NCI-H524 (cell line): ENCODE measurements around the gene STAM.
"Not testable (repeated sequence)": the region's sequence is repeated elsewhere in the genome, so short reads cannot be mapped to it uniquely, and the experiment has no call there.

Source experiments
- DNase-seq, 2 experiments: peaks; one replicate each; lab custom pipeline; 2025; lab: John Stamatoyannopoulos, UW

Gene STAM

DNA sequence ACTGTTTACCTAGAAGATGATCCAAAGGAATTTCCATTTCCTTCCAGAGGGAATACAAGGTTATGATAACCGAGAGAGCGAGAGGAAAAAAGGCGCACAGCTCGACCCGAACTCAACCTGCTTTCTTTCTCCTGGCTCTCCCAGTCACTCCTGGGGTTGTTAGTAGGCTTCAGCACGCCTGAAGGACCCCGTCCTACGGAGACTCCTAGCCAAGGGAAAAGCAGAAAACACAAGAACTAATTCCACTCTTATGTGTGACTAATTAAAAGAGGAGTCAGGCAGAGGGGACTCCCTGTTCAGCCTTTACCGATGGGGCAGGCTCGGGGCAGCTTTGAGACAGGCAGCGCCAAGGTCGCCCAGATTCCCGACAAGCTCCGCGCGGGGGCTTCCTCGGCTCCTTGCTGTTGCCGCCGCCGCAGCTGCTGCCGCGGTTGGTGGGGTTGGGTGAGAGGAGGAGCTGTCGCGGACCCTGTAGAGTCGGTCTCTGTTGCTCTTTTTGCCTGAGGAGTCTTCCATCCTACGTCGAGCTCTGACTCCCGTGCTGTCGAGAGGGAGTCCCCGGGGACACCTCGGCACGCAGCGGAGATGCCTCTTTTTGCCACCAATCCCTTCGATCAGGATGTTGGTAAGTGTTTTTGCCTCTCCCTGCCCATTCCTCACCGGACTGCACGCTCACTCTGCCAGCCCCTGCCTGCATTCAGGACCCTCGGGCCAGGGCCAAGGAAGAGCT, at the start of gene STAM:
STAM (plus strand) TSS at position 397 of the 730 bp plus-strand sequence; CDS start at position 586, 189 bp downstream.
- DNase-seq: peak; percentile 48 to 78

DNA sequence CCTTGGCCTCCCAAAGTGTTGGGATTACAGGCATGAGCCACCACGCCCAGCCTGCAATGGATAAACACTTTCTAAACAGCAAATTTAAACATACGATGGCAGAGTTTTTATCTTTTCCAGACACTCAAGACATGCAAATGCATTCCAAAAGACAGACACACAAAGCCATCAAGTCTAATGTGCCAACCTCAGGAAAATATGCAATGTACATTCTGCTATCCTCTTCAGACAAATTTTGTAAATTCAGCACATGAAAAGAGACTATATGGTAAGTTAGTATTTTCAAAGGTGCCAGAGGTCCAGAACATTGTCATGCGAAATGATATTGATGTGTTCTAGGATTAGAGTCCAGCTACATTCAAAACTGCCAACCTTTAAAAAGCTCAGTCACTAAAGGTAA, 46.6 kb upstream of the STAM start:
- DNase-seq: no peak

DNA sequence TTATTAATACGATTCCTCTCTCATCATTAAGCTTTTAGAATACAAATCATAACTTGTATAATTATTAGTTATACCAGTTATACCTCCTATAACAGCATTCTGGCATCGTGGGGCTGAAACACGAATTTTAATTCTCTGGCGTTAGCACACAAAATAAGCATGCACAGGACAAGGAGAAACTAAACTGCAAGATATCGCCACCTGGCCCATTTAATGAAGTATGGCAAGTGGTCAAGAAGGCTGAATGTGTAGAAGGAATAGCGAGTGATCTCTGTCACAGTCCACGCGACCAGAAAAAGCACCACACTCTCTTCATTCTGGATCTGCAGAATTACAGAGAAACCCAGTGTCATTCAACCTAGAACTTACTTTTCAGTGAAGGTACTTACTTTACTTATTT, 44.9 kb upstream of the STAM start:
- DNase-seq: peak in 1 of 2 experiments; percentile 13

DNA sequence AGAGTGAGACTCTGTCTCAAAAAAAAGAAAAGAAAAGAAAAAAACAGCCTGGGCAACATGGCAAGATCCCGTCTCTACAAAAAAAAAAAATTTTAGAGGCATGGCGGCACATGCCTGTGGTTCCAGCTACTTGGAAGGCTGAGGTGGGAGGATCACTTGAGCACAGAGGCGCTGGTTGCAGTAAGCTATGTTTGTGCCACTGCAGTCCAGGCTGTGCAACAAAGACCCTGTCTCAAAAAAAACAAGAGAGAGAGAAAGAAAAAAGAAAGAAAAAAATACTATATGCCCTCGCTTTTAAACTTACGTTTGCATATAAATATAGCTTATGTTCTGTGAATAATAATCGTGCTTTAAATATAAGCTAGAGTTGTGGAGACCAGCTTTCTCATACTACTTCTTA, 38.0 kb upstream of the STAM start:
- no peak for DNase-seq

DNA sequence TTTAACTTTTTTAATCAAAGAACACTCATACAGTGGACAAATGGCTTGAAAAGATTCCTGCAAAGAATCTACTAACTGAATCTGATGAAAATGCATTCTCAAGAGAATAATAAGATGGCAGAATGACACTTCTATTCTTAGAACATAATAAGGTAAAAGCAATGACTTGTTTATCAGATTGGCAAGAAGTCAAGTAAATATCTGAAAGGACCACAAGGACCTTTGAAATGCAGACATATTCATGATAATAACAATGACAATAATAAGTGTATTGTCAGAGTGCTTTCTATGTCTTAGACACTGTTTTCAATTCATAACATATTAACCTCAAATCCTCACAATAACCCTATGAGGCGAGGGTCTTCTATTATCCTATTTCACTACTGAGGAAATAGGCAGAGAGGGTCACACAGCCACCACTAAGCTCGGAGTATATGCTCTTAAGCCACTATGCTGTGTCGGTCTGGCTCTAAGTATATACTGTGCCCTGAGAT, 37.4 kb upstream of the STAM start:
- no peak for DNase-seq

DNA sequence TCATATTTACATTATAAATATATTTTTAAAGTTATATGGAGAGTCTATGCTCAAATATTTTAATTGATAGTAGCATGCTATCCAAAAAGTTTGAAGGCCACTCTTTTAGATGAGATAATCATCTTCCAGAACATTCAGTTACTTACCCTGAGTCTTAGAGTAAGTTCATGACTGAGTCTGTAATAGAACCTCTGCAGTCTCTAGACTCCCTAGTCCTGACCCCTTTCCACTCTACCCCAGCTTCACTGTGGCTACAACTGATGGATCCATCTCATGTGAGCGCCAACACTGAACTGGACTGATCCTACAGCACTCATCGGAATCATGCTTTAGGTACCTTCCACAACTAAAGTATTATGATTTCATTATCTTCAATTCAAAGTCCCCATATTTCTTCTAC, 36.9 kb upstream of the STAM start:
- no peak for DNase-seq

DNA sequence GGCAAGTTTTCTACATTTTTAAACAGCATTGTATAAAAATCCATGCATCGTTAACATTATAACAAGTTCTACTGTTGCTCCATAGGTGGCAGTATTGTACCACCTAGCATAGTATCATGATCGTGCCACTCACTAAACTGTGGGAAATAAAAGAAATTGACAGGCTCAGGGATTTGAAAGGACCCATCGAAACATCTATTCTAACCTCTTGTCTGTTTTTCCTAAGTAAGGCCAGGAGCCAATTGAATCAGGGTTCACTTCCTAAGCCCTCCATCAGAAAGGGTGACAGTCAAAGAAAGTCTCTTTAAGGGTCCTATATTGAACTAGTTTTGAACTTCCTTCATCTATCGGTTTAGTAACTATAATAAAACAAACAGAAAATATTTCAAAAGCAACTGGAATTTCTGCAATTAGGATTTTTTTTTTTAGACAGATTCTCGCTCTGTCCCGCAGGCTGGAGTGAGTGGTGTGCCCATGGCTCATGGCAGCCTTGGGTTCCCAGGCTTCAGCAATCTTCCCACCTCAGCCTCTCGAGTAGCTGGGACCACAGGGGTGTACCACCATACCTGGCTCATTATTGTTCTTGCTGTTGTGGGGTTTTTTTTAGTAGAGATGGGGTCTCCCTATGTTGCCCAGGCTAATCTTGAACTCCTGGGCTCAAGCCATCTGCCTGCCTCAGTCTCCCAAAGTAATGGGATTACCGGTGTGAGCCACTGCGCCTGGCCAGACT, 36.2 kb upstream of the STAM start:
- DNase-seq: peak in 1 of 2 experiments; percentile 39

DNA sequence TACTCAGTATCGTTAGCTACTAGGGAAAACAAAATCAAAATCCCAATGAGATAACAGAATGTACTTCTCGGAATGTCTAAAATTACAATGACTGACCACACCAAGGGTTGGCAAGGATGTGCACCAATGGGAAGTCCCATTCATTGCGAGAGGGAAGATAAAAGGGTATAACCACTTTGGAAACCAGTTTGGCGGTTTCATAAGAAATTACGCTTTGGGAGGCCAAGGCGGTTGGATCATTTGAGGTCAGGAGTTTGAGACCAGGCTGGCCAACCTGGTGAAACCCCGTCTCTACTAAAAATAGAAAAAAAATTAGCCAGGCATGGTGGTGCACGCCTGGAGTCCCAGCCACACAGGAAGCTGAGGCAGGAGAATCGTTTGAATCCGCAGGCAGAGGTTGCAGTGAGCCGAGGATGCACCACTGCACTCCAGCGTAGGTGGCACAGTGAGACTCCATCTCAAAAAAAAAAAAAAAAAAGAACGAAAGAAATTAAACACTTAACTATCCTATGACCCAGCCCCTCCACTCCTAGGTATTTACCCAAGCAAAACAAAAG, 34.4 kb upstream of the STAM start:
- no peak for DNase-seq

DNA sequence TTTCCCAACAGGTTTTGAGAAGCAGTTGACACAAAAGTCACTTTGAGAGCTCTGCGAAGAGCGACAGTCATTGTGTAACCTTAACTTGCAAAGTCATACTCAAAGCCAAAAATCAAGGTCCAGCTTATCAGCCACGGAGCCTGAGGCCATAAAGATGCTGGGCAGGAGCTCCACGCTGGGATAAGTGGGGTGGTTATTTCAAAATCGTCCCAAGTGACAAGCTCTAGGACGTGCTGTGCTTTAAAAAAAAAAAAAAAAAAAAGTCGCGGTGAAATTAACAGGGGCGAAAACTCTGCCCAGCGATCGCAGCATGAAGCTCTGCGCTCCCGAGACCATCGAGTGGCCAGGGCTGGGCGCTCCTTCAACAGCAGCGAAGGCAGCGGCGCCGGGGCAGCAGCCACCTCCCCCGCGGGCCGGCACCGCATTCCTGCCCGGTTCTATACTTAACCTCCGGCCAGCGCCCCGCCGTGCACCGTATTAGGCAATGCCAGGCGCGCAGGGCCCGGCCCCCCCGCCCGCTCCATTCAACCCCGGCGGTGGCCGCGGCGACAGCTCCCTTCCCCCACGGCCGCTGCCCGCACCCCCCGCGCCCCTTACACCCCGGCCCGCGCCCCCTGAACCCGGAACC, 27.4 kb upstream of the STAM start:
- no peak for DNase-seq

DNA sequence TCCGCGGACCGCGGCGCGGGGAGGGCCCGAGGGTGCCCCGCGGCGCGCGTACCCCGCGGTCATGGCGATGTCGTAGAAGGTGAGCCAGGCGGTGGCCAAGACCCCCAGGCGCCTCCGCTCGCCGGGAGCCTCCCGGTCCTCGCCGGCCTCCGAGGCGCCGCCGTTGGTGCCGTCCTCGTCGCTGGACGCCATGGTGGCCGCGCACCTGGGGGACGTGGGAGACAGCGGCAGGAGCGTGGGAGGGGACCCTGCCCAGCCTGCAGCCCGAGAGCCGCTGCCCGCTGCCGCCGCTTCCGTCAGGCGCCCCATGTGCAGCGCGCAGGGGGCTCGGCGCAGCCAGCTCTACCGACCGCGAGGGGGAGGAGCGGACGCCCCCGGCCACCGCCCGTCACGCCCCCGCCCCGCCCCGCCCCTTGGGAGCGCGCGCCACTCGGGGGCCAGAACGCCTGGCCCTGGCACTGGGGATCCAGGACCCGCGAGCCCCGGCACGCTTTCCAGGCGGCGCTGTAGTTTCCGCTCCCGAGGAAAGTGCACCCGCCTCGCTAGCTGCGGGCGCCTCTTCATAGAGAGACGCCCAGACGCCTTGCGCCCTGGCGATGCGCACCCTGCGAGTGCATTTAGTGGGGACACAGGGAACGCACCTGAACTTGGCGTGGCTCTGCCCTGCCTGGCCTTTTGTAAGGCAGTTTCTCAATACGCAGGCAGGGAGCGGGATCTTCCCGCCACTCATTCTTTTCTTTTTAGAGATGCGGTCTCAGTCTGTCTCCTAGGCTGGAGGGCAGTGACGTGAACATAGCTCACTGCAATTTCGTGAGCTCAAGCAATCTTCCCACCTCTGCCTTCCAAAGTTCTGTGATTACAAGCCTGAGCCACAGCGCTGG, 26.7 kb upstream of the STAM start, which contains the start of gene HACD1:
HACD1 (minus strand) TSS at position 344 of the 881 bp plus-strand sequence; CDS start at position 309, 35 bp downstream.
- peak; percentile 12 to 68 for DNase-seq

DNA sequence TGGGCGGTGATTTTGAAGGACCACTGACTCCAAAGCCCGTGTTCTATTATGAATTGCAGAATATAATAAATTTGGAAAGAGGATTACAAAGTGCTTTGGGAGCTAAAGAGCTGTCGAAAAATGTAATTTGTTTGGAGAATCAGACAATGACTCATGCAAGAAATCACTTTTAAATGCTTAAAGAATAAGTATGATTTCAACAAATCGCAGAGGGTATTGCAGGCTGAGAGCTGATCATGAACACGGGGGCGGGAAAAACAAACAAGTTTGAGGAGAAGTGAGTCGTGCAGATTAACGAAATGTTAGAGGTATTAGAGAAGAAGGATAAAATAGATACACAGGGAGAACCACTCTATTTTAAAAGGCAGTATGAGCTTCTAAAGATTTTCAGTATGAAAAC, 21.9 kb upstream of the STAM start:
- DNase-seq: no peak

DNA sequence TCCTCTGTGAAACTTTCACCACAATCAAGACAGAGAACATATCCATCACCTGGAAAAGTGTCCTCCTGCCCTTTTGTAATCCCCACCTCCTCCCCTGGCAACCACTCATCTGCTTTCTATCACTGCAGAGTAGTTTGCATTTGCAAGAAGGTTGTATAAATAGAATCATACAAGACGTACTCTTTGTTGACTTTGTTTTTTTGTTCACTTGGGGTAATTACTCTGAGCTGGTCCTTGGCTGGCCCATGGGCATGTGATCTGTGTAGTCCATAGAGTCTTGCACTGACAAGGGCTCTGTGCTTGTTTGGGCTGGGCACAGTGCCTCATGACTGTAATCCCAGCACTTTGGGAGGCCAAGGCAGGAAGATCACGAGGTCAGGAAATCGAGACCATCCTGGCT, 19.0 kb upstream of the STAM start:
- no peak for DNase-seq

DNA sequence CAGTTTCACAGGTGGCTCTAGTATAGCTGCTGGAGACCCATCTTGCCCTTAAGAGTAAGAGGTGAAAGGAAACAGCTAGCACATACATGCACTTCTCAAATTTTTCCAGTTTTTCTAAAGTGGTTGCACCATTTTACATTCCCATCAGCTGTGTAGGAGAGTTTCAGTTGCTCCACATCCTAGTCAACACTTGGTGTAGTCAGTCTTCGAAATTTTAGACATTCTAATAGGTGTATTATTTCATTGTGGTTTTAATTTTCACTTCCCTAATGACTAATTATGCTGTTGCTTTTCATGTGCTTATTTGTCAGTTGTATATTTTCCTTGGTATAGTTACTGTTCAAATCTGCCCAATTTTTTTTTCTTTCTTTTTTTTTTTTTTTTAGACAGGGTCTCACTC, 17.3 kb upstream of the STAM start:
- no peak for DNase-seq

DNA sequence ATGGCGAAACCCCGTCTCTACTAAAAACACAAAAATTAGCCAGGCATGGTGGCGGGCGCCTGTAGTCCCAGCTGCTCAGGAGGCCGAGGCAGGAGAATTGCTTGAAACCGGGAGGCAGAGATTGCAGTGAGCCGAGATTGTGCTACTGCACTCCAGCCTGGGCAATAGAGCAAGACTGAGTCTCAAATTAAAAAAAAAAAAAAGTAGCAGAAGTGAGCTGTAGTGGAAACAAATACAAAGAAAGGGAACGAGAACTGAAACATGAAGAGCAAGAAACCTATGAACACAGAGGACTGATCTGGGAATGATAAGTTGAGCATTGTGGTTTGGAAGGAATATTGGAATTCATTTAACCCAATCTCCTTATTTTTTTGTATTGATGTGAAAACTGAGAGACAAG, 11.4 kb upstream of the STAM start:
- not testable (repeated sequence) for DNase-seq

DNA sequence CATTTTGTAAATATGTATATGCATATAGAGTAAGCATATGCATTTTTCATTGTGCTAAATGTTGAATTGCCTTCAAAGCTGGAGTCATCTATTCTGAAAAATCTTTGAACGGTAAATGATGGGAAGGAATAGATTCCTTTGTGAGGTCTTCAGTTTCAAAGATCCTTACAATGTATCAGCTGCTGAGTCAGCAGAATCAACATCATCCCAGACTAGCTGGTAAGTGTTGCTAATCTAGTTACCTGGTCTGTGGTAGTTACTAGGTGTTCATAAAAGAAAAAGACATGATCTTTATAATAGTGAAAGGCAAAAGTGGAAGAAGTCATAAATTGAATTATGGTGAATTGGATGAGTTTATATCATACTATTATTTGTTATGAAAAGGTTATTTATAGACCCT, 10.6 kb upstream of the STAM start:
- DNase-seq: no peak

DNA sequence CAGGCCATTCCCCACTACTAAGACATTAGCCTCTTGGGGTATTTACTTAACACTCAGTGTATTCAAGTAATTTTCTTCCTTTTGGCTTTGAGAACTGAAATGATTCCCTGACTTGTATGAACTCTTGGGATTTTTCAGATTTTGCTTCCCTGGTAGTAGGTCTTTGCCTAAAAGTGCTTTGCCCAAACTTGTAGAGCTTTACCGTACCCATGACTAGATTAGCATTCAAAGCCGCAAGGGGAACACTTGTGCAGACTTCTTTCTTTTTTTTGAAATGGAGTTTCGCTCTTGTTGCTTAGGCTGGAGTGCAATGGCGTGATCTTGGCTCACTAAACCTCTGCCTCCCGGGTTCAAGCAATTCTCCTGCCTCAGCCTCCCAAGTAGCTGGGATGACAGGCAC, 6.1 kb upstream of the STAM start:
- DNase-seq: no peak

DNA sequence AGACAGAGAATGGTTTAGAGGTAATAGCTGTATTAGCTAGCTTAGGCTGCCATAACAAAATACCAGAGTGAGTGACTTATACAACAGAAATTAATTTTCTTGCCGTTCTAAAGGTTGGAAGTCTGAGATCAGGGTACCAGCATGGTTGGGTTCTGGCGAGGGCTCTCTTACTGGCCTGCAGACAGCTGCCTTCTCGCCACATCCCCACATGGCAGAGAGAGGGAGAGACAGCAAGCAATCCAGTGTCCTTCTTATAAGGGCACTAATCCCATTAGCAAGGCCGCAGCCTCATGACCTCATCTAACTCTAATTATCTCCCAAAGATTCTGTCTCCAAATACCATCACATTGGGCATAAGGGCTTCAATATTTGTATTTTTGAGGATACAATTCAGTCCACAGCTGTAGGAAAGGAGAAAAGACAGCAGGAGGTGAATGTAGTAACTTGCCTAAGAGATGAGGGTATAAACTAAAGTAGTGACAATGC, 3.6 kb upstream of the STAM start:
- DNase-seq: no peak

DNA sequence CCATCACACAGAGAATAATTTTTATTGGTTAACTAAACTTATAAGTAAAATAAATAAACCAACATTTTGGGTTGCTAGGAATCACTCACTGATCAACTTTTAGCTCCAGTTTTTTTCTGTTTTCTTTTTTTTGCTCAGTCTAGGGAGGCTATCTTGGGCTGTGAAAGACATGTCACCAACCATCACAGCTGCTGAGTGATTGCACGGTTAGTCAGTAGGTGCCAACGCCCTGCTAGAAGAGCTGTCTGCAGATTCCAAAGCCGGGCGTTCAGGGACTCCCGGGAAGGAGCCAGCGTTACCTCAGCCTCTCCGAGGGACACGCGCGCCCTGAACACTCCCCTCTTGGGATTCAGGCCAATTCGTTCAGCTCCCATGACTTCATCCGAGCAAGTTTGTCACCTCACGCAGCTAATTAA, 604 bp upstream of the STAM start:
- DNase-seq: peak in 1 of 2 experiments; percentile 33

DNA sequence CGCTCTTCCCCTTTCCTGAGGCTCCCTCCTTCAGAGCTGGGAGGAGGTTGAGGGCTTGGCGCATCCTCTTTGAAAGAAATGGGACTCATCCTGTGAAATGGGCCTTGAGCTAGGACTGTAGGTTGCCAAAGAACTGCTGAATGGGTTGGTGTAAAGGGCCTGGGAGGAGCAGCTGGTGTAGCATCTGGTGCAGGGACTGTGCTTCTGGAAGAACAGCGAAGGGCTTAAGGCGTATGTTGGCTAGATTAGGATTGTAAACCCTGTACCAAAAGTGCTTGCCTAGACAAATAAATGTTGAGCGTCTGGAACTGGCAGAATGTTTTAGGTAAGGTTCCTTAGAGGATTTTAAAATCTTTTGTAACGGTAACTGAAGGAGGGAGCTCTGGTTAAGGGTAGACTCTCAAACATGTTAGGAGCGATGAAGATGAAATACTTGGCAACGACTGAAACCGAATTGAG, 563 bp downstream of the STAM start:
- peak; percentile 63 to 79 for DNase-seq

DNA sequence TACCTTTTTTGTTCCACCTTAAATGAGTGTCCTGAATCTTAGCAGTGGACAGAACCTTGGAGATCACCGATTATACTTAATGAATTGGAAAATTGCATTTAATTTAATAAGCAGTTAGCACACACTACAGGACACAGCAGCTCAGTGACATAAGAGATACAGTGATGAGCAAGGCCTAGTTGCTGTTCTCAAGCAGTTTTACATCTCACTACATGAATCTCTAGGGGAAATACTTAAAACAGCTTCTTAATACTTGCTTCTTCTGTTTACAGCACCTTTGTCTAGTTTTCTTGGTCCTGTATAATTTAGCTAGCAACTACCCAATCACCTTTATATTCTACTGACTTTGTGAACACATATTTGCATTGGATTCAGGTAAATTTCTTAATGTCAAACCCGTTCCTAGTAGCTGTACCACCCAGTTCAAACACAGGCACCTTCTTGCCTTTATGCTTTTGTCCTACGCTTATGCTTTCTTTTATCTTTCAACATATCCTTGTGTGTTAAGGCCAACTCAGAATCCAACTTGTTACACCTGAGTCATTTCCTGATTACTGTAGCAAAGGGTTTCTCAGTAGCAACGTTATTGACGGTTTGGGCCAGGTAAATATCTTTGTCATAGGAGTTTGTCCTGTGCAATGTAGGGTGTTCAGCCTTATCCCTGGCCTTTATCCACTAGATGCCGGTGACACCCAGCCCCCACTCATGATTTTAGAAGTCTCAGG, 1.8 kb downstream of the STAM start:
- DNase-seq: no peak
